OCI-LY1 (cell line): ENCODE results near the gene ZNF285.

Experiments
- EZH2 ChIP-seq: fragments of 200-600 bp; sonication (generic), shearing (Covaris generic); IDR thresholded peaks from 2 replicates; pipeline ENCODE4 v1.8.0; 2017; ENCODE audit warnings: borderline replicate concordance, mixed run types, mild to moderate bottlenecking, antibody characterized with exemption, low read length, moderate library complexity, mixed read lengths
- TF ChIP-seq, protein P1 (sequence below): fragments of 200-600 bp; sonication (generic), shearing (Covaris generic); IDR thresholded peaks from 2 replicates; pipeline ENCODE4 v1.5.1; 2017; ENCODE audit warnings: mild to moderate bottlenecking, antibody characterized with exemption, low read length, moderate library complexity, mixed read lengths

DNA sequence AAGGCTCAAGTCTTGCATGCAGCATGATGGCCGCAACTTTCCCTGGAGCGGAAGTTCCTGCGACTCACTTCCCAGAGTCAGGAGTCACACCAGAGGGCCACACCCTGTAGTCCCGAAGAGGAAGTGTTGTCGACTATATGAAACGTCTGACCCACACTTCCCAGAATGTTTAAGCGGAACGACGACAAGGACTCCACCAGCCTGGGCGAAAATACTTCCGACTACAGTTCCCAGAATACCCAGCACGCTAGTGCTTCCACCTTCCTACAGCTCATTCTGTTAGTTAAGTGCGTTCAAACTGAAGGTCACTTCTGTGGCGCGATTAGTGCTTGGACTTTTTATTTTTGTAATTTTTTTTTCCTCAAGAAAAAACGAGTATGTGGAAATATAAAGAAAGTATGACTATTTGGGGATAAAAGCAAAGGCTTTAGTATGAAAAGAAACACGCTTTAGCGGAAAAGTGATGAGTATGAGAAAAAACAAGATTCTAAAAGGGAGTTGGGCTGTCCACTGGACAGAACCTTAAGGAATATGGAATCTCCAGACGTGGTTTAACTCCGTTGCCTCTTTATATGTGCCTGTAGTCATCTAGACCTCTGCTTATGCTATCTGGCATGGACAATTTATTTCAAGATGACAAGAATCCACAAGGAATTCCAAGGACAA is 29.5 kb downstream of the ZNF285 start:
- TF ChIP-seq, protein P1, sequence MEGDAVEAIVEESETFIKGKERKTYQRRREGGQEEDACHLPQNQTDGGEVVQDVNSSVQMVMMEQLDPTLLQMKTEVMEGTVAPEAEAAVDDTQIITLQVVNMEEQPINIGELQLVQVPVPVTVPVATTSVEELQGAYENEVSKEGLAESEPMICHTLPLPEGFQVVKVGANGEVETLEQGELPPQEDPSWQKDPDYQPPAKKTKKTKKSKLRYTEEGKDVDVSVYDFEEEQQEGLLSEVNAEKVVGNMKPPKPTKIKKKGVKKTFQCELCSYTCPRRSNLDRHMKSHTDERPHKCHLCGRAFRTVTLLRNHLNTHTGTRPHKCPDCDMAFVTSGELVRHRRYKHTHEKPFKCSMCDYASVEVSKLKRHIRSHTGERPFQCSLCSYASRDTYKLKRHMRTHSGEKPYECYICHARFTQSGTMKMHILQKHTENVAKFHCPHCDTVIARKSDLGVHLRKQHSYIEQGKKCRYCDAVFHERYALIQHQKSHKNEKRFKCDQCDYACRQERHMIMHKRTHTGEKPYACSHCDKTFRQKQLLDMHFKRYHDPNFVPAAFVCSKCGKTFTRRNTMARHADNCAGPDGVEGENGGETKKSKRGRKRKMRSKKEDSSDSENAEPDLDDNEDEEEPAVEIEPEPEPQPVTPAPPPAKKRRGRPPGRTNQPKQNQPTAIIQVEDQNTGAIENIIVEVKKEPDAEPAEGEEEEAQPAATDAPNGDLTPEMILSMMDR = no peak
- no peak for TF ChIP-seq EZH2
